AG09309 (cell line): ENCODE data around the gene TMEM208.

Experiments
- DNase-seq: peaks from one replicate; pipeline ENCODE4 v3.0.0-alpha.2; 2010; ENCODE audit warnings: low read depth
- H3K4me3 ChIP-seq: 2 replicates; pipeline ENCODE4 v1.5.1; 2011; ENCODE audit warnings: mild to moderate bottlenecking, low read depth, low read length, moderate library complexity; ENCODE audit not compliant: control insufficient read depth
- CTCF ChIP-seq: IDR thresholded peaks from 2 replicates; pipeline ENCODE4 v1.5.1; 2011; ENCODE audit warnings: mild to moderate bottlenecking, low read depth, low read length, inconsistent platforms; ENCODE audit not compliant: insufficient read depth, control insufficient read depth; ENCODE audit errors: missing control alignments

TMEM208 gene

GRCh38 chr16:67256701-67257230 is 29.8 kb downstream of the TMEM208 start:
- TF ChIP-seq CTCF: no peak
- H3K4me3 ChIP-seq: no peak overlapping the region
- DNase-seq: no peak

- no peak overlapping the region for H3K4me3 ChIP-seq
- no peak for TF ChIP-seq CTCF
- no peak for DNase-seq
Observed at GRCh38 chr16:67257486-67258160, 30.7 kb downstream of the TMEM208 start.

GRCh38 chr16:67258161-67258835 is 31.4 kb downstream of the TMEM208 start:
- DNase-seq: no peak
- no peak overlapping the region for H3K4me3 ChIP-seq
- TF ChIP-seq CTCF: no peak

DNA sequence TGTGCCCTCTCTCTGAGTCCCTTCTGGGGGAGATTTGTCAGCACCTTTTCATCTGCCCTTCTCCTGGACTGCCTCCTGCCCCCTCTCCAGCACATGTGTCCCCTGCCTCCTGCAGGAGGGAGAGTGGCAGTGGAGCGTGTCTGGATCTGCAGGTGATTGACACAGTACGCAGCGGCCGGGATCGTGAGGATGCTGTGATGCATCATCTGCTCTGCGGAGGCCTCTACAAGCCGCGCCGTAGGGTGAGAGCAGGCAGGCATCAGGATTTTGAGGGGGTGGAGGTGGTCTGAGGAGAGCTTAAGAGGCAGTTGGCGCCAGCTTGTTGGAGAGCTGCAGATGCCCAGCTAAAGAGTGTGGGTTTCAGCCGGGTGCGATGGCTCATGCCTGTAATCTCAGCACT is 32.8 kb downstream of the TMEM208 start:
- no peak for DNase-seq
- no peak for TF ChIP-seq CTCF
- H3K4me3 ChIP-seq: no peak overlapping the region

- peak; percentile 85 for TF ChIP-seq CTCF
- DNase-seq: no peak
- no peak overlapping the region for H3K4me3 ChIP-seq
Observed at GRCh38 chr16:67260426-67261063, 33.6 kb downstream of the TMEM208 start.

- no peak for DNase-seq
- TF ChIP-seq CTCF: no peak
- no peak overlapping the region for H3K4me3 ChIP-seq
Observed at GRCh38 chr16:67263201-67263600, 36.3 kb downstream of the TMEM208 start.
